HL-60 (cell line): ENCODE measurements around the gene DNPH1.

Experiments used
- DNase-seq, 2 experiments: peaks; one replicate each; pipeline ENCODE4 v3.0.0-alpha.2; 2010 to 2020; ENCODE audit warnings: low read depth in 1 of 2, low spot score in 1 of 2
- H3K27ac ChIP-seq: fragments of 250-450 bp; sonication (Bioruptor Pico); replicated peaks from 2 replicates; pipeline ENCODE4 v1.5.1; 2020; ENCODE audit warnings: mild to moderate bottlenecking, moderate library complexity
- H3K27me3 ChIP-seq: fragments of 250-450 bp; sonication (Bioruptor Pico); 2 replicates; pipeline ENCODE4 v1.5.1; 2021; ENCODE audit warnings: mild to moderate bottlenecking, moderate library complexity; ENCODE audit not compliant: insufficient read depth, poor library complexity, severe bottlenecking
- H3K4me3 ChIP-seq: replicated peaks from 2 replicates; pipeline ENCODE4 v1.5.1; 2011; ENCODE audit warnings: mild to moderate bottlenecking, control low read depth, low read length; ENCODE audit not compliant: insufficient read depth
- CTCF ChIP-seq: IDR thresholded peaks from one replicate; pipeline ENCODE4 v1.5.1; 2011; ENCODE audit warnings: low read length, control low read depth, inconsistent platforms; ENCODE audit not compliant: insufficient read depth
- GABPA ChIP-seq: IDR thresholded peaks from 2 replicates; pipeline ENCODE4 v1.6.1; 2012; ENCODE audit warnings: low read depth
- POLR2AphosphoS5 ChIP-seq: IDR thresholded peaks from 2 replicates; pipeline ENCODE4 v1.6.1; 2012; ENCODE audit warnings: low read depth
- REST ChIP-seq: IDR thresholded peaks from 2 replicates; pipeline ENCODE4 v1.6.1; 2012; ENCODE audit warnings: low read depth; ENCODE audit not compliant: insufficient replicate concordance
- SPI1 ChIP-seq: IDR thresholded peaks from 2 replicates; pipeline ENCODE4 v1.6.1; 2012; ENCODE audit warnings: low read depth, mild to moderate bottlenecking, borderline replicate concordance

Gene DNPH1

GRCh38 chr6:43217351-43217750 lies 11.9 kb downstream of the DNPH1 start:
- TF ChIP-seq SPI1 (no peak), REST (no peak), CTCF (no peak), POLR2AphosphoS5 (no peak), GABPA (no peak)
- no peak overlapping the region for H3K4me3 ChIP-seq
- no peak for DNase-seq

GRCh38 chr6:43216200-43216599 lies 13.1 kb downstream of the DNPH1 start:
- Histone ChIP-seq H3K27ac (no peak overlapping the region), H3K4me3 (no peak overlapping the region), H3K27me3 (no peaks in the 10 kb centered on the region)
- TF ChIP-seq REST = no peak
- TF ChIP-seq POLR2AphosphoS5 = no peak
- no peak for TF ChIP-seq GABPA
- no peak for TF ChIP-seq CTCF
- TF ChIP-seq SPI1 = no peak
- no peak for DNase-seq

More at GRCh38 chr6:43217351-43217750, 11.9 kb downstream of the DNPH1 start:
- H3K27ac ChIP-seq = no peak overlapping the region
- no peaks in the 10 kb centered on the region for H3K27me3 ChIP-seq

- TF ChIP-seq CTCF (no peak), POLR2AphosphoS5 (no peak), SPI1 (no peak), REST (no peak), GABPA (no peak)
- Histone ChIP-seq H3K4me3 (no peak overlapping the region), H3K27ac (no peak overlapping the region), H3K27me3 (no peaks in the 10 kb centered on the region)
- DNase-seq = no peak
Observed at GRCh38 chr6:43215066-43215465, 14.2 kb downstream of the DNPH1 start.
